Erythroblast (primary cell): ENCODE results near the gene OXCT1.

Experiments
- GATA1 ChIP-seq: IDR thresholded peaks from 2 replicates; pipeline ENCODE4 v1.6.1; 2011; ENCODE audit warnings: low read depth, mild to moderate bottlenecking, control low read depth, low read length, moderate library complexity
- POLR2A ChIP-seq: IDR thresholded peaks from 2 replicates; pipeline ENCODE4 v1.6.1; 2011; ENCODE audit warnings: mild to moderate bottlenecking, low read length

- TF ChIP-seq POLR2A (no peak), GATA1 (no peak)
Observed at GRCh38 chr5:41842777-41843176, 27.4 kb downstream of the OXCT1 start.
